Suppressor macrophage treated with lipopolysaccharide for 4 hours (primary cell): ENCODE data around the gene STRN4.
A peak's percentile ranks its signal among the peaks of the same experiment; 100 is the strongest.

Source experiments
- DNase-seq: peaks from one replicate; pipeline ENCODE4 v3.0.0-alpha.2; 2020

Gene STRN4

GRCh38 chr19:46704379-46705076 is 41.7 kb downstream of the STRN4 start:
- peak; percentile 86 for DNase-seq

GRCh38 chr19:46700704-46701103 is 45.5 kb downstream of the STRN4 start:
- DNase-seq, result no peak

GRCh38 chr19:46698395-46699321 is 47.6 kb downstream of the STRN4 start:
- DNase-seq, result no peak

- DNase-seq, result peak; percentile 52
Observed at GRCh38 chr19:46697204-46697960, 48.9 kb downstream of the STRN4 start.

GRCh38 chr19:46696866-46697203 is 49.4 kb downstream of the STRN4 start:
- DNase-seq, result no peak

- no peak for DNase-seq
Observed at GRCh38 chr19:46696052-46696451, 50.2 kb downstream of the STRN4 start.

GRCh38 chr19:46693760-46694159 is 52.5 kb downstream of the STRN4 start:
- no peak for DNase-seq

- DNase-seq, result no peak
Observed at GRCh38 chr19:46692918-46693722, 53.1 kb downstream of the STRN4 start.

GRCh38 chr19:46691948-46692347 is 54.3 kb downstream of the STRN4 start:
- DNase-seq, result no peak

GRCh38 chr19:46691104-46691503 is 55.1 kb downstream of the STRN4 start:
- no peak for DNase-seq

GRCh38 chr19:46689358-46689757 is 56.9 kb downstream of the STRN4 start:
- no peak for DNase-seq

- DNase-seq, result no peak
Observed at GRCh38 chr19:46687438-46688145, 58.7 kb downstream of the STRN4 start.

GRCh38 chr19:46685189-46685588 is 61.1 kb downstream of the STRN4 start:
- DNase-seq, result no peak

GRCh38 chr19:46678110-46678732 is 68.0 kb downstream of the STRN4 start:
- peak; percentile 23 for DNase-seq

GRCh38 chr19:46674416-46675178 is 71.7 kb downstream of the STRN4 start:
- no peak for DNase-seq

- no peak for DNase-seq
Observed at GRCh38 chr19:46670813-46671212, 75.4 kb downstream of the STRN4 start.
